HG03457 (cell line): ENCODE measurements around the gene VTI1A.

Experiments
- ATAC-seq: cut with Tn5 transposase; IDR thresholded peaks from one replicate; pipeline ENCODE4 v1.9.1; 2021; ENCODE audit warnings: moderate number of reproducible peaks; ENCODE audit not compliant: unreplicated experiment

Gene VTI1A

GRCh38 chr10:112502536-112502935 is 55.5 kb downstream of the VTI1A start:
- ATAC-seq, result no peak

GRCh38 chr10:112503643-112504042 is 56.6 kb downstream of the VTI1A start:
- no peak for ATAC-seq

GRCh38 chr10:112507046-112507445 is 60.0 kb downstream of the VTI1A start:
- no peak for ATAC-seq

- ATAC-seq, result no peak
Observed at GRCh38 chr10:112507988-112508387, 61.0 kb downstream of the VTI1A start.

- no peak for ATAC-seq
Observed at GRCh38 chr10:112509558-112510291, 62.7 kb downstream of the VTI1A start.

- ATAC-seq, result no peak
Observed at GRCh38 chr10:112510384-112510783, 63.4 kb downstream of the VTI1A start.

- no peak for ATAC-seq
Observed at GRCh38 chr10:112512294-112512693, 65.3 kb downstream of the VTI1A start.

- no peak for ATAC-seq
Observed at GRCh38 chr10:112515126-112515525, 68.1 kb downstream of the VTI1A start.

GRCh38 chr10:112515852-112516251 is 68.8 kb downstream of the VTI1A start:
- ATAC-seq, result no peak

- no peak for ATAC-seq
Observed at GRCh38 chr10:112517451-112517862, 70.4 kb downstream of the VTI1A start.

- ATAC-seq, result no peak
Observed at GRCh38 chr10:112519133-112519761, 72.2 kb downstream of the VTI1A start.

GRCh38 chr10:112520914-112521313 is 73.9 kb downstream of the VTI1A start:
- no peak for ATAC-seq

- ATAC-seq, result no peak
Observed at GRCh38 chr10:112524641-112525040, 77.6 kb downstream of the VTI1A start.

GRCh38 chr10:112525200-112525599 is 78.2 kb downstream of the VTI1A start:
- ATAC-seq, result no peak

GRCh38 chr10:112526139-112526538 is 79.1 kb downstream of the VTI1A start:
- peak; percentile 81 for ATAC-seq

- no peak for ATAC-seq
Observed at GRCh38 chr10:112526906-112527305, 79.9 kb downstream of the VTI1A start.

GRCh38 chr10:112528235-112528634 is 81.2 kb downstream of the VTI1A start:
- ATAC-seq, result no peak

- no peak for ATAC-seq
Observed at GRCh38 chr10:112531421-112531820, 84.4 kb downstream of the VTI1A start.

GRCh38 chr10:112532189-112532588 is 85.2 kb downstream of the VTI1A start:
- ATAC-seq, result peak; percentile 93

- ATAC-seq, result no peak
Observed at GRCh38 chr10:112532956-112533355, 85.9 kb downstream of the VTI1A start.

- ATAC-seq, result no peak
Observed at GRCh38 chr10:112533916-112534315, 86.9 kb downstream of the VTI1A start.

GRCh38 chr10:112535531-112535951 is 88.5 kb downstream of the VTI1A start:
- no peak for ATAC-seq

- no peak for ATAC-seq
Observed at GRCh38 chr10:112536663-112537062, 89.6 kb downstream of the VTI1A start.
